H1 (cell line): Measurements from ENCODE around the gene ASTN2. TPM values are rescaled to one million over a fixed set of nuclear protein-coding genes. Genes with fewer than 3 reads are reported as not detected.

ENCODE experiments used
- CTCF ChIA-PET: fragments of 300-600 bp; sonication (Branson Sonifier 250); formaldehyde crosslinking; loops from one replicate; lab custom pipeline; 2021; ENCODE audit not compliant: partially characterized antibody; lab: Charles Lee
- POLR2A ChIA-PET: fragments of 300-600 bp; sonication (Branson Sonifier 250); formaldehyde crosslinking; loops from one replicate; lab custom pipeline; 2021; ENCODE audit warnings: inconsistent platforms; ENCODE audit not compliant: partially characterized antibody; lab: Charles Lee
- DNase-seq, 2 experiments: peaks; one replicate each; pipeline versions ENCODE4 v3.0.0 to v3.0.0-alpha.2; 2010 to 2022; ENCODE audit warnings: low spot score in 2 of 2, low read depth in 1 of 2, mixed read lengths in 1 of 2
- FAIRE-seq: peaks from 2 replicates; lab custom pipeline; 2011; peaks lifted over from hg19 to GRCh38; lab: Jason Lieb, UNC
- H2AFZ ChIP-seq: 2 replicates; pipeline ENCODE4 v1.8.1; 2012; ENCODE audit warnings: low read length, inconsistent platforms
- H2AK5ac ChIP-seq: 2 replicates; pipeline ENCODE4 v1.6.1; 2013; ENCODE audit warnings: low read depth, low read length
- H2BK120ac ChIP-seq: replicated peaks from 2 replicates; pipeline ENCODE3; 2013; ENCODE audit warnings: low read depth, low read length, inconsistent platforms
- H2BK12ac ChIP-seq: 2 replicates; pipeline ENCODE4 v1.6.1; 2013; ENCODE audit warnings: low read depth, low read length
- H2BK15ac ChIP-seq: 2 replicates; pipeline ENCODE4 v1.6.1; 2013; ENCODE audit warnings: low read length
- H2BK20ac ChIP-seq: 2 replicates; pipeline ENCODE4 v1.6.1; 2013; ENCODE audit warnings: low read length
- H2BK5ac ChIP-seq: 2 replicates; pipeline ENCODE4 v1.6.1; 2013; ENCODE audit warnings: low read depth, low read length
- H3K14ac ChIP-seq: 2 replicates; pipeline ENCODE4 v1.6.1; 2013; ENCODE audit warnings: inconsistent platforms; ENCODE audit not compliant: insufficient read length
- H3K18ac ChIP-seq: 2 replicates; pipeline ENCODE4 v1.6.1; 2013; ENCODE audit warnings: low read length; ENCODE audit errors: extremely low read depth
- H3K23ac ChIP-seq: 2 replicates; pipeline ENCODE4 v1.6.1; 2013; ENCODE audit warnings: inconsistent platforms; ENCODE audit not compliant: insufficient read length
- H3K23me2 ChIP-seq: 2 replicates; pipeline ENCODE4 v1.6.1; 2013; ENCODE audit warnings: low read depth, low read length
- H3K27ac ChIP-seq: 2 replicates; pipeline ENCODE4 v1.6.1; 2011; ENCODE audit warnings: low read depth, low read length, inconsistent platforms
- H3K27me3 ChIP-seq, 4 experiments: replicated peaks in 1 of 4; 1 replicate in 1 of 4; 2 replicates in 3 of 4; pipeline versions ENCODE4 v1.6.1 to v1.8.1; 2011 to 2013; ENCODE audit warnings: low read length in 3 of 4, mild to moderate bottlenecking in 3 of 4, inconsistent platforms in 2 of 4, mixed read lengths in 2 of 4, moderate library complexity in 1 of 4; ENCODE audit not compliant: control insufficient read depth in 3 of 4, insufficient read depth in 3 of 4; ENCODE audit errors: extremely low read depth in 1 of 4
- H3K36me3 ChIP-seq, 4 experiments: 2 replicates each; pipeline versions ENCODE4 v1.6.1 to v1.8.1; 2011 to 2013; ENCODE audit warnings: mild to moderate bottlenecking in 4 of 4, low read length in 3 of 4, moderate library complexity in 2 of 4, control low read depth in 1 of 4, inconsistent platforms in 1 of 4; ENCODE audit not compliant: insufficient read depth in 4 of 4, control insufficient read depth in 2 of 4
- H3K4ac ChIP-seq: replicated peaks from 2 replicates; pipeline ENCODE3; 2013; ENCODE audit warnings: low read length, low read depth, mixed read lengths, inconsistent platforms; ENCODE audit not compliant: insufficient read length
- H3K4me1 ChIP-seq, 4 experiments: replicated peaks in 1 of 4; 1 replicate in 1 of 4; 2 replicates in 3 of 4; pipeline versions ENCODE4 v1.6.1 to v1.8.1; 2011 to 2013; ENCODE audit warnings: low read length in 3 of 4, inconsistent platforms in 2 of 4, mixed read lengths in 1 of 4; ENCODE audit not compliant: insufficient read depth in 4 of 4, control insufficient read depth in 3 of 4
- H3K4me2 ChIP-seq, 2 experiments: 2 replicates each; pipeline versions ENCODE4 v1.6.1 to v1.8.1; 2011 to 2013; ENCODE audit warnings: low read depth in 2 of 2, low read length in 2 of 2, control low read depth in 1 of 2, inconsistent platforms in 1 of 2, mild to moderate bottlenecking in 1 of 2; ENCODE audit not compliant: insufficient read depth in 1 of 2
- H3K4me3 ChIP-seq, 4 experiments: fragments of 200-600, 300-600 bp in 1 of 4; sonication (generic), shearing (Covaris generic), sonication (Bioruptor Twin) in 1 of 4; 2 replicates each; pipeline versions ENCODE4 v1.5.1 to v1.8.1; 2011 to 2016; ENCODE audit warnings: low read length in 4 of 4, low read depth in 3 of 4, control low read depth in 2 of 4, inconsistent platforms in 2 of 4, mild to moderate bottlenecking in 2 of 4, mixed read lengths in 1 of 4, moderate library complexity in 1 of 4; ENCODE audit not compliant: insufficient read depth in 2 of 4; ENCODE audit errors: extremely low read depth in 1 of 4
- H3K56ac ChIP-seq: replicated peaks from 2 replicates; pipeline ENCODE3; 2013; ENCODE audit warnings: low read depth, mild to moderate bottlenecking, mixed read lengths, low read length, inconsistent platforms; ENCODE audit not compliant: insufficient read length
- H3K79me1 ChIP-seq: 2 replicates; pipeline ENCODE4 v1.6.1; 2013; ENCODE audit warnings: low read depth, low read length, control low read depth
- H3K79me2 ChIP-seq, 2 experiments: 2 replicates each; pipeline versions ENCODE4 v1.6.1 to v1.8.1; 2012 to 2013; ENCODE audit warnings: low read length in 2 of 2, mild to moderate bottlenecking in 2 of 2, inconsistent platforms in 1 of 2; ENCODE audit not compliant: insufficient read depth in 2 of 2, control insufficient read depth in 1 of 2
- H3K9ac ChIP-seq, 4 experiments: replicated peaks in 1 of 4; 1 replicate in 1 of 4; 2 replicates in 3 of 4; pipeline versions ENCODE4 v1.6.1 to v1.8.1; 2011 to 2013; ENCODE audit warnings: low read depth in 3 of 4, low read length in 3 of 4, control low read depth in 2 of 4, mild to moderate bottlenecking in 2 of 4, moderate library complexity in 2 of 4, inconsistent platforms in 1 of 4; ENCODE audit errors: extremely low read depth in 1 of 4
- H3K9me3 ChIP-seq, 2 experiments: 2 replicates each; pipeline versions ENCODE4 v1.6.1 to v1.8.1; 2012 to 2013; ENCODE audit warnings: mild to moderate bottlenecking in 2 of 2, moderate library complexity in 2 of 2, control low read depth in 1 of 2, inconsistent platforms in 1 of 2, low read depth in 1 of 2, low read length in 1 of 2, mixed read lengths in 1 of 2; ENCODE audit not compliant: insufficient read depth in 2 of 2
- H4K20me1 ChIP-seq, 2 experiments: replicated peaks in 1 of 2; 2 replicates each; pipeline versions ENCODE3 to v1.8.1; 2011 to 2013; ENCODE audit warnings: inconsistent platforms in 2 of 2, low read length in 2 of 2, mild to moderate bottlenecking in 1 of 2; ENCODE audit not compliant: insufficient read depth in 2 of 2, control insufficient read depth in 1 of 2
- H4K5ac ChIP-seq: 2 replicates; pipeline ENCODE4 v1.6.1; 2013; ENCODE audit warnings: low read length, low read depth, mixed read lengths, inconsistent platforms; ENCODE audit not compliant: insufficient read length
- H4K8ac ChIP-seq: 2 replicates; pipeline ENCODE4 v1.8.0; 2013; ENCODE audit warnings: mild to moderate bottlenecking, moderate library complexity, low read length, inconsistent platforms; ENCODE audit not compliant: insufficient read depth; ENCODE audit errors: extremely low read depth
- H4K91ac ChIP-seq: replicated peaks from 2 replicates; pipeline ENCODE3; 2013; ENCODE audit warnings: low read length, mixed read lengths, inconsistent platforms; ENCODE audit not compliant: insufficient read length
- ASH2L ChIP-seq: fragments of 200-600, 300-600 bp; sonication (generic); IDR thresholded peaks from one replicate; pipeline ENCODE4 v1.7.1; 2017; ENCODE audit warnings: low read length
- BRCA1 ChIP-seq: IDR thresholded peaks from 2 replicates; pipeline ENCODE4 v1.6.1; 2012; ENCODE audit warnings: low read depth, low read length, improper control_type of control experiment
- CEBPB ChIP-seq: IDR thresholded peaks from 2 replicates; pipeline ENCODE4 v1.6.1; 2012; ENCODE audit warnings: low read depth, low read length
- CTBP2 ChIP-seq: IDR thresholded peaks from 2 replicates; pipeline ENCODE4 v1.7.0; 2011; ENCODE audit warnings: borderline replicate concordance, mild to moderate bottlenecking, moderate library complexity, mixed read lengths, low read length; ENCODE audit not compliant: insufficient read depth, insufficient read length
- HDAC2 ChIP-seq, 2 experiments: fragments of 300-600 bp in 1 of 2; sonication (generic) in 1 of 2; IDR thresholded peaks; 2 replicates each; pipeline ENCODE4 v1.6.1; 2011 to 2012; ENCODE audit warnings: low read depth in 2 of 2, low read length in 2 of 2, mild to moderate bottlenecking in 2 of 2, moderate library complexity in 2 of 2, borderline replicate concordance in 1 of 2, inconsistent platforms in 1 of 2
- POLR2AphosphoS5 ChIP-seq: IDR thresholded peaks from 2 replicates; pipeline ENCODE4 v1.6.1; 2011; ENCODE audit warnings: low read depth, low read length
- RBBP5 ChIP-seq: IDR thresholded peaks from 2 replicates; pipeline ENCODE4 v1.7.1; 2012; ENCODE audit warnings: low read depth, mild to moderate bottlenecking, inconsistent platforms, low read length, moderate library complexity, borderline replicate concordance
- RNF2 ChIP-seq: fragments of 200-900, 300-1000 bp; sonication (generic); IDR thresholded peaks from 2 replicates; pipeline ENCODE4 v1.7.1; 2016; ENCODE audit warnings: borderline replicate concordance, low read depth, mild to moderate bottlenecking, antibody characterized with exemption, low read length; ENCODE audit not compliant: poor library complexity, severe bottlenecking; ENCODE audit errors: missing control alignments
- SRF ChIP-seq: IDR thresholded peaks from 2 replicates; pipeline ENCODE4 v1.6.1; 2011; ENCODE audit warnings: mild to moderate bottlenecking, low read depth, low read length, moderate library complexity
- ZNF274 ChIP-seq: IDR thresholded peaks from 2 replicates; pipeline ENCODE4 v1.7.0; 2012; ENCODE audit warnings: low read length, borderline replicate concordance; ENCODE audit errors: extremely low read depth
- WGBS, 2 experiments: shearing (Covaris generic) in 1 of 2; methylation state at CpG; one replicate each; pipeline versions ENCODE4 v1.1.6 to v1.1.7; 2013 to 2015; ENCODE audit warnings: low lambda C conversion rate in 2 of 2, mixed read lengths in 2 of 2, inconsistent platforms in 1 of 2, low coverage in 1 of 2, missing lambda C conversion rate in 1 of 2; ENCODE audit not compliant: insufficient replicate concordance in 2 of 2, insufficient coverage in 1 of 2, insufficient read length in 1 of 2; ENCODE audit errors: extremely low coverage in 1 of 2, missing lambda C conversion rate in 1 of 2; 5-methylcytosine and 5-hydroxymethylcytosine counted together
- polyA plus RNA-seq, 7 experiments: library from polyadenylated mRNA; depleted of rRNA in 3 of 7; stranded (reverse) in 5 of 7; unstranded in 2 of 7; fragments of >200 nt in 5 of 7; fragments of 200-250 nt in 2 of 7; gene quantifications; 1 replicate in 5 of 7; 2 replicates in 1 of 7; 4 replicates in 1 of 7; pipeline versions ENCODE4 v1.2.1 to v1.2.3, GENCODE V29; 2011 to 2013; ENCODE audit warnings: missing spikeins in 2 of 7, mixed read lengths in 2 of 7
- total RNA-seq: library from RNA; stranded (reverse); fragmentation: NEBNext Ultra II Directional; extraction: Animal tissue kit (Norgen Biotek cat#: 25700); gene quantifications from 2 replicates; pipeline ENCODE4 v1.2.1, GENCODE V29; 2021

The ASTN2 gene
- total and polyA plus RNA-seq, 2 of the 8 experiments (the other 6 are each of a cell fraction or from before 2014, with no cell fraction given), result 8.2 to 13.7 TPM

DNA sequence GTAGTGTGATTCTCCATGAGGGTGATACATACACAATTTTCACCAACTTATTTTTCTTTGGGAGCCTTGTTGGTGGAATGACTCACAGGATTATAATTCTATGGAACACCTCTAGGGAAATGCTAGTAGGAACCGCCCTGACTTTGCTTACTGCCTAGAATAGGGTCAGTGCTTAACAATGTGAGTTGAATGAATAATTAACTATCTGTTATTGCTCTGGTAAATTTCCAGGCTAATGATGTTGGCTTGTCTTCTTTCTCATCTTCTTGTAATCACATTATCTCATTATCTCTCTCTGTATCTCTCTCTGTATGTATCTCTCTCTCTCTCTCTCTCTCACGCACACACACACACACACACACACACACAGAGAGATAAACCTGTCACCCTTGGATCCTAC lies 436.7 kb downstream of the ASTN2 start:
- no peak overlapping the region for H2BK15ac ChIP-seq

More for the DNA sequence above, 436.7 kb downstream of the ASTN2 start:
- no peaks in the 10 kb centered on the region; a peak in 1 of 7 replicates for H3K27me3 ChIP-seq
- H3K18ac ChIP-seq, result no peak overlapping the region
- no peaks in the 10 kb centered on the region for H3K36me3 ChIP-seq
- no peaks in the 10 kb centered on the region for H3K79me2 ChIP-seq
- ChIA-PET CTCF (interaction anchor here (0.6 kb wide), 1 partner anchor 364 kb away, joined by 3 read pairs; no protein-coding TSS in a partner anchor), POLR2A (no interaction called here)
- WGBS, 2 experiments, result 89% methylated on average over 2 of the region's 2 CpGs; no CpG with 5 or more reads in 1 of the 2 experiments
- no peak overlapping the region for H4K5ac ChIP-seq
- H4K8ac ChIP-seq, result no peak overlapping the region
- H3K23ac ChIP-seq, result no peak overlapping the region
- no peak overlapping the region for H4K91ac ChIP-seq
- no peak overlapping the region for H3K9ac ChIP-seq
- H2AFZ ChIP-seq, result no peak overlapping the region
- no peak overlapping the region for H3K56ac ChIP-seq
- no peak overlapping the region for H3K4me3 ChIP-seq
- H3K79me1 ChIP-seq, result no peaks in the 10 kb centered on the region
- no peak overlapping the region for H3K4ac ChIP-seq
- DNase-seq, result no peak
- TF ChIP-seq CEBPB (no peak), RBBP5 (no peak), HDAC2 (IDR thresholded peaks at IDR 0.05; ENCODE audit: borderline replicate concordance in 1 of 2, low read depth in 2 of 2, low read length in 2 of 2) (no peak), ZNF274 (no peak), RNF2 (no peak), SRF (no peak), BRCA1 (no peak), POLR2AphosphoS5 (no peak), CTBP2 (no peak), ASH2L (no peak)
- no peak overlapping the region for H3K27ac ChIP-seq
- no peak overlapping the region for H3K14ac ChIP-seq
- H2BK20ac ChIP-seq, result no peak overlapping the region
- no peaks in the 10 kb centered on the region for H4K20me1 ChIP-seq
- H3K4me2 ChIP-seq, result no peak overlapping the region
- no peaks in the 10 kb centered on the region for H3K23me2 ChIP-seq
- H2AK5ac ChIP-seq, result no peak overlapping the region
- no peaks in the 10 kb centered on the region for H3K9me3 ChIP-seq
- H3K4me1 ChIP-seq, result peaks cover 0 to 4% (median 0%) of the 10 kb centered on the region in 4 experiments; a peak in 1 of 7 replicates
- H2BK5ac ChIP-seq, result no peak overlapping the region
- no peak overlapping the region for H2BK12ac ChIP-seq
- FAIRE-seq, result no peak
- no peak overlapping the region for H2BK120ac ChIP-seq
